GM23248 (cell line): Measurements from ENCODE around the gene GALNT18.

ENCODE experiments used
- EZH2 ChIP-seq: fragments of 200-600 bp; sonication (generic); IDR thresholded peaks from 2 replicates; pipeline ENCODE4 v1.6.1; 2018; ENCODE audit warnings: antibody characterized with exemption, mild to moderate bottlenecking; ENCODE audit not compliant: insufficient read depth, poor library complexity, severe bottlenecking
- EZH2phosphoT487 ChIP-seq: fragments of 200-600 bp; sonication (generic); IDR thresholded peaks from 2 replicates; pipeline ENCODE4 v1.6.1; 2018; ENCODE audit warnings: antibody characterized with exemption, moderate library complexity, mild to moderate bottlenecking, low read depth; ENCODE audit not compliant: insufficient read depth

DNA sequence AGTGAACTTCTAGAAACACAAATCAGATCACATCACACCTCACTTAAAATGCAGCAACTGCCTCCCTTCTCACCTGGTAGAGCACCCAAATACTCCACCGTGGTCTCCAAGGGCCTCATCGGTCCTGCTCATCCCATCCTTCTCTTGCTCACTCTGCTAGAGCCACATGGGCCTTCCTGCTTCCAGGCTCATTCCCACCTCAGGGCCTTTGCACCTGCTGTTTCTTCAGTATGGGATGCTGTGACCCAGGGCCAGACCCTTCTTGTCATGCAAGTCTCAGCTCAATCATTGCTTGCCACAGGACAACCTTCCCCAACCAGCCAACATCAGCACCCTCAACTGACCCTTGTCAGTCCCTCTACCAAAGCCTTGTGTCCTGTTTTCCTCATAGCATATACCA lies 124.9 kb downstream of the GALNT18 start:
- TF ChIP-seq EZH2 (no peak), EZH2phosphoT487 (no peak)
